GM12875 (cell line): Measurements from ENCODE around the gene LRRC28.
"Not testable (repeated sequence)": the region's sequence is repeated elsewhere in the genome, so short reads cannot be mapped to it uniquely, and the experiment has no call there.

Experiments used
- H3K4me3 ChIP-seq: one replicate; pipeline ENCODE4 v1.5.1; 2011; ENCODE audit warnings: low read depth, low read length, control low read depth
- CTCF ChIP-seq: IDR thresholded peaks from 2 replicates; pipeline ENCODE4 v1.5.1; 2011; ENCODE audit warnings: low read depth, mild to moderate bottlenecking, control low read depth, inconsistent platforms, low read length, moderate library complexity, borderline replicate concordance; ENCODE audit not compliant: insufficient read depth

LRRC28 gene

GRCh38 chr15:99387421-99388168 lies 136.3 kb downstream of the LRRC28 start:
- TF ChIP-seq CTCF = no peak
- no peak overlapping the region for H3K4me3 ChIP-seq

- H3K4me3 ChIP-seq = no peak overlapping the region
- TF ChIP-seq CTCF = no peak
Measured at GRCh38 chr15:99390667-99391066, 139.4 kb downstream of the LRRC28 start.

DNA sequence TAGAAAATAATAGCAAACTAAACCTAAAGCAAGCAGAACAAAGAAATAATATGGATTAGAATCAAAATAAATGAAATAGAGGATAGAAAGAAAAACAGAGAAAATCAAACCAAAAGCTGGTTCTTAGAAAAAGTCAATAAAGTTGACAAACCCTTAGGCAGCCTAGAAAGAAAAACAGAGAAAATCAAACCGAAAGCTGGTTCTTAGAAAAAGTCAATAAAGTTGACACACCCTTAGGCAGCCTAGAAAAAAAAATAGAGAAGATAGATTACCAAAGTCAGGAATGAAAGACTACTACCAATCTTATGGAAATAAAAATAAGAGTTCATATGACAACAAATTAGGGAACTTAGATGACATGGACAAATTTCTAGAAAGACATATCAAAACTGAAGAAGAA lies 142.4 kb downstream of the LRRC28 start:
- H3K4me3 ChIP-seq = no peak overlapping the region
- TF ChIP-seq CTCF = no peak

GRCh38 chr15:99396375-99396774 lies 145.1 kb downstream of the LRRC28 start:
- TF ChIP-seq CTCF = no peak
- H3K4me3 ChIP-seq = no peak overlapping the region

GRCh38 chr15:99399061-99399460 lies 147.8 kb downstream of the LRRC28 start:
- H3K4me3 ChIP-seq = no peak overlapping the region
- no peak for TF ChIP-seq CTCF

DNA sequence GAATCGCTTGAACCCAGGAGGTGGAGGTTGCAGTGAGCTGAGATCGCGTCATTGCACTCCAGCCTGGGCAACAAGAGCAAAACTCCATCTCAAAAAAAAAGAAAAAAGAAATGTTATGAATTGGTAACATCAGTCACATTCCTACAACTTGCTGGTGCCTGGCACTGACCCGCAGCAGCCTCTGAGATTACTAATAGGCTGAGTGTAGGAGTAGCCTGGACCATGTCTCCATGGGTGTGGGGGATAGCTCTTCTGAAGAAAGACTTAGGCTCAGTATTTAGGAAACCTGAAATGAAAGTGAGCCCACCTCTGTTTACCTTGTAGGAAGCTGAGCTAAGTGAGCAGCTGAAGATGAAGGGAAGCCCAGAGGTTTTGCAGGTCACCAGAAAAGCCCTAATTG lies 148.3 kb downstream of the LRRC28 start:
- no peak for TF ChIP-seq CTCF
- H3K4me3 ChIP-seq = no peak overlapping the region

- not testable (repeated sequence) for H3K4me3 ChIP-seq
Measured at GRCh38 chr15:99401216-99401615, 149.9 kb downstream of the LRRC28 start.
